HG03060 (cell line): ENCODE data around the gene PRDM2.
"Not testable (repeated sequence)": the region's sequence is repeated elsewhere in the genome, so short reads cannot be mapped to it uniquely, and the experiment has no call there.

Source experiments
- ATAC-seq: cut with Tn5 transposase; IDR thresholded peaks from one replicate; pipeline ENCODE4 v1.9.1; 2021; ENCODE audit warnings: low read depth, moderate number of reproducible peaks; ENCODE audit not compliant: unreplicated experiment

Gene PRDM2, protein sequence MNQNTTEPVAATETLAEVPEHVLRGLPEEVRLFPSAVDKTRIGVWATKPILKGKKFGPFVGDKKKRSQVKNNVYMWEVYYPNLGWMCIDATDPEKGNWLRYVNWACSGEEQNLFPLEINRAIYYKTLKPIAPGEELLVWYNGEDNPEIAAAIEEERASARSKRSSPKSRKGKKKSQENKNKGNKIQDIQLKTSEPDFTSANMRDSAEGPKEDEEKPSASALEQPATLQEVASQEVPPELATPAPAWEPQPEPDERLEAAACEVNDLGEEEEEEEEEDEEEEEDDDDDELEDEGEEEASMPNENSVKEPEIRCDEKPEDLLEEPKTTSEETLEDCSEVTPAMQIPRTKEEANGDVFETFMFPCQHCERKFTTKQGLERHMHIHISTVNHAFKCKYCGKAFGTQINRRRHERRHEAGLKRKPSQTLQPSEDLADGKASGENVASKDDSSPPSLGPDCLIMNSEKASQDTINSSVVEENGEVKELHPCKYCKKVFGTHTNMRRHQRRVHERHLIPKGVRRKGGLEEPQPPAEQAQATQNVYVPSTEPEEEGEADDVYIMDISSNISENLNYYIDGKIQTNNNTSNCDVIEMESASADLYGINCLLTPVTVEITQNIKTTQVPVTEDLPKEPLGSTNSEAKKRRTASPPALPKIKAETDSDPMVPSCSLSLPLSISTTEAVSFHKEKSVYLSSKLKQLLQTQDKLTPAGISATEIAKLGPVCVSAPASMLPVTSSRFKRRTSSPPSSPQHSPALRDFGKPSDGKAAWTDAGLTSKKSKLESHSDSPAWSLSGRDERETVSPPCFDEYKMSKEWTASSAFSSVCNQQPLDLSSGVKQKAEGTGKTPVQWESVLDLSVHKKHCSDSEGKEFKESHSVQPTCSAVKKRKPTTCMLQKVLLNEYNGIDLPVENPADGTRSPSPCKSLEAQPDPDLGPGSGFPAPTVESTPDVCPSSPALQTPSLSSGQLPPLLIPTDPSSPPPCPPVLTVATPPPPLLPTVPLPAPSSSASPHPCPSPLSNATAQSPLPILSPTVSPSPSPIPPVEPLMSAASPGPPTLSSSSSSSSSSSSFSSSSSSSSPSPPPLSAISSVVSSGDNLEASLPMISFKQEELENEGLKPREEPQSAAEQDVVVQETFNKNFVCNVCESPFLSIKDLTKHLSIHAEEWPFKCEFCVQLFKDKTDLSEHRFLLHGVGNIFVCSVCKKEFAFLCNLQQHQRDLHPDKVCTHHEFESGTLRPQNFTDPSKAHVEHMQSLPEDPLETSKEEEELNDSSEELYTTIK (N-terminal part only)

DNA sequence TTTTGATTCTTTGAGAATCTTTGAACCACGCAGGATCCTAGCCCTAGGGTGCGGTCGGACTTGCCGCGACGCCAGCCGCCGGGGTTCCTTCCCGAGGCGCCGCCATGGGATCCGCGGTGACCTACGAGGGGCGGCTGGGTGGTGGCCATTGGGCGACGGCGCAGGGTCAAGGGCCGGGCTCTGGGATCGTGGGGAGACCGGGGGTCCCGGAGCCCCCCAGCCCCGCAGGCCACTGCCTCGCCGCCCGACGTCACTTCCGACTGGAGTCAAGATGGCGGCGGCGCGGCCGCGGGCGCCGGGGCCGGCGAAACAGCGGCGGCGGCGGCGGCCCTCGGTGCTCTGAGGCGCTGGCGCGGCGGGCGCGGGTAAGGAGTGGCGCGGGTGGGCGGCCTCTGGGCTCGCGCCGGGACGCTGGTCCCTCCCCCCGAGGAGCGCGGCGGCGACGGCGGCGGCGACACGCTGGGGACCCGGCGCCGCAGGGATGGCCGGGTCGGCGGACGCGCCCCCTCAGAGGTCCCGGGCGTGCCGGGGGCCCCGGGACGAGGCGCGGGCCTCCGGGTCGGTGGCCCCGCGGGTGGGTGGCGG, at the start of gene PRDM2:
Gene PRDM2 (plus strand): TSS at position 253 of the 585 bp plus-strand sequence. CDS start 15,418 bp downstream, outside the sequence.
- no peak for ATAC-seq

DNA sequence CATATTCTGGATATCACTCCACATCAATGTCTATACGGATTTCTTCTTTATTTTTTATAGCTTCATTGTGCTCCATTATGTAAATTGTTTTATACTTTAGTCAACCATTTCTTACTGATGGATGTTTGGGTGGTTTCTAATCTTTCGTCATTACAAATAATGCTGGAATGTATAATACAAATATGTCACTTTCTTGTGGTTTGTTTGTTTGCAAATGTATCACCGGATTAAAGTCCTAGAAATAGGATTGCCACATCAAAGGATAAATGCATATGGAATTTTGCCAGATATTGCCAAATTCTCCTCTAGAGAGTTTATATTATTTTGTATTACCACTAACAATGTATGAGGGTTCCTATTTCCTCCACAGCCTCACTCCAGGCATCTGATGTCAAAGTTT, 48.7 kb upstream of the PRDM2 start:
- no peak for ATAC-seq

DNA sequence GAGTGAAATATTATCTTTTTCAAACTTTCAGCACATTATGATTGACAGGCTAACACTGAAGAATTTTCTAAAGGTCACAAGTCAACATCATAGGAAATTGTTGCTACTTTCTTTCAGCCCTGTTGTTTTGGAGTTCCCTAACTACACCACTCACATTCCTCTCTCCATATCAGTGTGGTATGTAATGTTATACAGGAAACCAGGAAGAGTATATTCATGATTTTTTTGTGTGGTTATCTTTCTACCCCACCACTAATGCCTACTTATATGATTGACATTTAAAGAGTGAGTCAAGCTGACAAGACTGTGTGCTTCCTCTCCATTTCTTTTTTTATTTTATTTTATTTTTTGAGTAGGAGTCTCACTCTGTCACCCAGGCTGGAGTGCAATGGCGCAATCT, 47.8 kb upstream of the PRDM2 start:
- no peak for ATAC-seq

DNA sequence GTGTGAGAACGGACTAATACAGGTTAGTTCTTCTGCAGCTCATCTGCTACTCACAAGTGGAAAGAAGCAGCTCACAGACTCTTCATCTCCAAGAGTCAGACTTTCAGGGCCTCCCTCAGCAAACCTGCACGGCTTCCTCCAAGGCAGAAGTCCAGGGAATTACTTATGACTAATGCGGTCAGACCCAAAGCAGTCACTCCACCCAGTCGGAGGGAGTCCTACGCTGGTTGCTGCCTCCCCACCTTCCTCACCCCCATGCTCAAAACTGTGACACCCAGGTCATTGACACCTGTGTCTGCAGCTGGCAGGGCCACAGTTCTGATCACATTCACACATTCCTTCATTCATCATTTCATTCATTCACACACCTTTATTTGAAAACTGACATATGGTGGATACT, 38.4 kb upstream of the PRDM2 start:
- ATAC-seq, result no peak

DNA sequence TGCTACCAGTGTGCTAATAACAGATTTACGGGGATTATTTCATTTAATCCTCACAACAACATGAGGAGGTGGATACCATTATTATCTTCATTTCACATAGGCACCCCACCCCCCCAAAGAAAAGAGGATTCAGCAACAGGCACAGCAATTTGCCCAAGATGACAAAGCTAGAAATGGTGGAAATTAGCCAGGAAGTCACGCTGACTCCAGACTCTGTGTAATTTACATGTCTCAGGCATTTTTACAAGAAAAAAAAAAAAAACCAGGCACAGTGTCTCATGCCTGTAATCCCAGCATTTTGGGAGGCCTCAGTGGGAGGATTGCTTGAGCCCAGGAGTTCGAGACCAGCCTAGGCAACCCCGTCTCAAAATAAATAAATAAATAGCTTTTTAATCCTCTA, 37.5 kb upstream of the PRDM2 start:
- ATAC-seq, result no peak

DNA sequence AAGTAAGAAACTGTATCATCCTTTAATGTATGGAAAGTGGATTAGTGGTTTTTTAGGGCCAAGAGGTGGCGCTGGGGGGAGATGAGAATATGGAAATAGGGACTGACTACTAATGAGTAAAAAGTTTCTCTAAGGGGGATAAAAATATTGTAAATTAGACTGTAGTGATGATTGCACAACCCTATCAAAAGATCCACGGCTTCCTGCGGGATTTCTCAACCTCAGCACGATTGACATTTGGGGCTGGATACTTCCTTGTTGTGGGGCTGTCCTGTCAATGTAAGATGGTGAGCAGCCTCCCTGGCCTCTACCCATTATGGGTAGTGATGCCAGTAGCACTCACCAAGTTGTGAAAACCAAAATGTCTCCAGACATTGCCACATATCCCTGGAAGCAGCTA, 36.0 kb upstream of the PRDM2 start:
- no peak for ATAC-seq

DNA sequence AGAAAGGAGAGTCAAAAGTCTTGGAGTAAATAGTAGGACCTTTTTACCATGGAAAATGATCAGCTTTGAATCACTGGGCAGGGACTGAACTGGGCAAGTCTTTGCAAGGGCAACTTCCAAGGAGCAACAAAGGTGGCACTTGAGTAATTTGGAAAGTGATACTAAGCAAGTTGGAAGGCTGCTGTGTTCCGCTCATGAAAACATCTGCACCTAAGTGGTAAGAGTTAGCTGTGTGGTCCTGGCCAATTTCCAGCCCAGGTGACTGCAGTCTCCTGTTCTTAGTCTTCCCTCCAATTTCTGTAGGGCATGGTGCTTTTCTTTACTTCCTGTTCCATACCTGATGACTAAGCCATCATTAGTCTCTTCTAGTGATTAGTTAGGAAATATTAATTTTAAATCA, 35.5 kb upstream of the PRDM2 start:
- no peak for ATAC-seq

DNA sequence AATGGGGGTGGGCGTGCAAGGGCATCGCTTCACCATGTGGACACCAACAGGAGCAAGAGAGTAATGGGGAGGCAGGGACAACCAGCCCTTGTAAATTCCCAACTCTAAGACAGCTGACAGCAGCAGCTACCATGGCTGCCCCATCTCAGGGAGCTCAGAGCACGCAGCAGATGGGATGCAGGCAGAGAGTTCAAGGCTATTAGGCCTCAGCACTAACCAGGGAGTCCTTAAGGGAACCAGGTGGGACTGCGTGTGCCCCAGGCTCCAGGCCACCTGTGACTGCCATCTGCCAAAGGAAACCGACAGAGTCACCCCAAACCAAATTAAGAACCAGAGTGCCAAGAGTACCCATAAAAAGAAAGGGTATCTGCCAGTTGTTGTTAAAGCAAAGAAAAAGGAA, 33.7 kb upstream of the PRDM2 start:
- ATAC-seq, result no peak

DNA sequence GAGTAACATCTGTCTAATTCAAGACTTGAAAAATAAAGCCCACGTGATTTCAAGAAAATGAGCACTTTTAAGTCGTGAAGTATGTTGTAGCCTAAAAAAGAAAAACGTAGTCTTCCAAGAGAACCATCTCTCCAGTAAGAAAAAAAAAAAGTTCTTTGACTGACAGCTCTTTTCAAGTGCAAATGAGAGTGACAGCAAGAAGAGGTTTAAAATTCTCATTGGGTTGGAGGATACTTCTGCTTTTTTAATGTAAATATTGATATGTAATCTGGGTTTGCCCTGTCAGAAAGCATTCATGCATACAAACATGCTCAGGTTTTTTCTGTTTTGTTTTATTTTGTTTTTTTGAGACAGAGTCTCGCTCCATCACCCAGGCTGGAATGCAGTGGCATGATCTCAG, 32.3 kb upstream of the PRDM2 start:
- ATAC-seq, result no peak

DNA sequence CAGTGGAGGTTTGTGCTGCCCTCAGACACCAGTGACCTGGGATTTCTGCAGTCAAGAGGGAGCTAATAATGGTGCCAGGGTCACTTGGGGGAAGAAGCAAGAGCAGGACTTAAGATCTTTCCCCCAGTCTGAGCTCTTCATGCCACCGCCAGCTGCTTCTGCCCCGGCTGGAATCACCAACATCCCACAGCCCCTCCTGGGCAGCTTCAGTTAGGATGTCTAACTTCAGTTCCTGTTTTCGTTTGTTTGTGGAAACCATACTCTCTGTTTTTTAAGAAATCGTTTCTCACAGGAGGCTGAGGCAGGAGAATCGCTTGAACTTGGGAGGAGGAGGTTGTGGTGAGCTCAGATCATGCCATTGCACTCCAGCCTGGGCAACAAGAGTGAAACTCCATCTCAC, 25.6 kb upstream of the PRDM2 start:
- no peak for ATAC-seq

DNA sequence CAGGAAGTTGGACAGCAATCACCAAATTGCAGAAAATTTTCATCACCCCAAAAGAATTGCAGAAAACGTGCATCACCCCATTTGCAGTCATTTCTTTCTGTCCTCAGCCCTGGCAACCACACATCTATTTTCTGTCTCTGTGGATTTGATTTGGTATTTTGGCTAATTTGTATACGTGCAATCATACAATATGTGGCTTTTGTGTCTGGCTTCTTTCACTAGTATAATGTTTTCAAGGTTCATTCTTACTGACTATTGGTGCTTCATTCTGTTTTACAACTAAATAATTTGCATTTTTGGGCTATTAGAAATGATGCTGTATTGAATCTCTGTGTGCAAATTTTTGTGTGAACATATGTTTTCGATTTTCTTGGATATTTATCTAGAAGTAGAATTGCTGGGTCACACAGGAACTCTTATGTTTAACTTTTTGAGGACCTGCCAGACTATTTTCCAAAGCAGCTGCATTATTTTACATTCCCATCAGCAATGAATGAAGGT, 24.8 kb upstream of the PRDM2 start:
- ATAC-seq, result no peak

DNA sequence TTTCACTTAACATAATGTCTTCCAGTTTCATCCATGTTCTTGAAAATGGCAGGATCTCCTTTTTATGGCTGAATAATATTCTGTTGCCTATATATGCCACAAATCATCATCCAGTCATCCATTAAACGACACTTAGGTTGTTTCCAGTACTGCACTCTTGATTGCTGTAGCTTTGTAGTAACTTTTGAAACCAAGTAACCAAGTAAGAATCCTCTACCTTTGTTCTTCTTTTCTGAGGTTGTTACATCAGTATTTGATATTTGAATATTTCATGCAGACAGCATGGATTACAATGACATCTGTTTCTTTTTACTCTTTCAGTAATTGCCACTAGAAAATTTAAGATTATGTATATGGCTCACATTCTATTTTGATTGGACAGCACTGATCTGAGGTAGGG, 22.1 kb upstream of the PRDM2 start:
- no peak for ATAC-seq

DNA sequence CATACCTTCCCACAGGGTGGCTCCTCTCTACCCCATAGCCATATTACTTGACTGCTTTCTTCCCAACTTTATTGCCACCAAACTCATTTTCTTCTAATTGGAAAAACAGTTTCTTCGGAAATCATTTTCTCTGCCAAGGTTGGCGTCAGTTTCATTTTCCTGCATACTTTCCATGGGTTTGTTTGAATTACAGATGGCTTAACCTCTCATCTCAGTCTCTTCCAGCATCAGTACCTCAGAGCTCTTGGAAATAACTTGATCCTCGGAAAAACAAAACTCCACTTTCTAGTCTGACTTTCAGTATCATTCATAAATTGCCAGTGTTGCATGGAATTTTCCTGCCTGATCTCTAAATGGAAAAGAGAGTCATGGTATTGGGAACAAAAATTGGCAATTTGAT, 20.3 kb upstream of the PRDM2 start:
- ATAC-seq, result no peak

DNA sequence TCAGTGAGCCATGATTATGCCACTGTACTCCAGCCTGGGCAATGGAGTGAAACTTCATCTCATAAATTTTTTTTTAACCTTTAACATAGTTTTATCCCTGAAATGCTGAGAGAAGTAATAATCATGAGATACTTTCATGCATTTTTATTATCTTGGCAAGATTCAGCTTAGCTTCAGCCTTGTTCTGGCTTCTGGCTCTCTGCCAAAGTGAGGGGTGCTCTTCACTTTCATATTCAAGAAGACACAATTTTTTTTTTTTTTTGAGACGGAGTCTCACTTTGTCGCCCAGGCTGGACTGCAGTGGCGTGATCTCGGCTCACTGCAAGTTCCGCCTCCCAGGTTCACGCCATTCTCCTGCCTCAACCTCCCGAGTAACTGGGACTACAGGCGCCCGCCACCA, 19.4 kb upstream of the PRDM2 start:
- ATAC-seq, result not testable (repeated sequence)

DNA sequence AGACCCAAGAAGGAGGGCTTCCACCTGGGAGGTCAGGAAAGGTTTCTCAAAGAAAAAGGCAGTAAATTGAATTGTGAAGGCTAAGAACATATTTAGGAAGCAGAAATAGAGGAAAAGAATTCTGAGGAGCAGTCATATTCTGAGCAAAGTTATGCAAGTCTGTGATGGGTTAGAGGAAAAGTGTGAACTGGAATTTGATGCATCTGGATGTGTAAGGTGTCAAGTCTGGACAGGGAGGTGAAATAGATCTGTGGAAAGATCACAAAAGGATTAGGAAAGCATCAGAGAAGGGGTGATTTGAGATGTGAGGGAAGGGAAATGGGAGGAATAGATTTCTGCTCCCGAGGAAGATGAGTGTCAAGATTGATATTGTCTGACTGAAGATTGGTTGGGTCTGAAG, 18.1 kb upstream of the PRDM2 start:
- ATAC-seq, result no peak

DNA sequence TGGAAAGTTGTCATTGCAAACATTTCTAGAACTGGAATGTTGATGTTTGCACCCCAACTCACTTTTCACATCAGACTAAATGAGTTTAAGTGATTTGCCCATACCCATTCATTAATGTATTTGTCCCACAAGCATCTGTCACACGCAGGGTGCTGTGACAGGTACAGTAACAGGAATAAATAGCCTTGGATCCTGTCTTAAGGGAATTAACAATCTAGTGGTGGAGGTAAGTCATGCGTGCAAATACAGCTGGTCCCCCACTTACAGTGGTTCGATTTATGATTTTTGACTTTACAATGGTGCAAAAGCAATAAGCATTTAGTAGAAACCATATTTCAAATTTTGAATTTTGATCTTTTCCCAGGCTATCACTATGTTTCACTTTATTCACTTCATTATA, 17.5 kb upstream of the PRDM2 start:
- ATAC-seq, result no peak

DNA sequence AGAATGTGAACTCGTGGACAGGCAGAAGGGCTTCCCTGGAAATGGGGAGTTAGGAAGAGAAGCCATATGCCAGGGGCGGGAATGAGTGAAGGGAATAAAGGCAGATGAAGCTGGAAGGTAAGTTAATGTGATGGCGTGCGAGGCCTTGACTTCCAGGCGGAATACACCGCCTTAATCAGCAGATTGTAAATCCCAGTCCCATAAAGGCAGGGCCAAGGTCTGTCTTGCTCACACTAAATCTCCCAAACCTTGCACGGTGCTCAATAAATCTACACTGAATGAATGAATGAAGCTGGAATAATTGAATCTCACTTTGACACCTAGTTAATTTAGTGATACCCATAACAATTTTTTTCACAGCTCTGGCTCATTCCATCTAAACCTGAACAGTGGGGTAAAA, 16.8 kb upstream of the PRDM2 start:
- no peak for ATAC-seq

DNA sequence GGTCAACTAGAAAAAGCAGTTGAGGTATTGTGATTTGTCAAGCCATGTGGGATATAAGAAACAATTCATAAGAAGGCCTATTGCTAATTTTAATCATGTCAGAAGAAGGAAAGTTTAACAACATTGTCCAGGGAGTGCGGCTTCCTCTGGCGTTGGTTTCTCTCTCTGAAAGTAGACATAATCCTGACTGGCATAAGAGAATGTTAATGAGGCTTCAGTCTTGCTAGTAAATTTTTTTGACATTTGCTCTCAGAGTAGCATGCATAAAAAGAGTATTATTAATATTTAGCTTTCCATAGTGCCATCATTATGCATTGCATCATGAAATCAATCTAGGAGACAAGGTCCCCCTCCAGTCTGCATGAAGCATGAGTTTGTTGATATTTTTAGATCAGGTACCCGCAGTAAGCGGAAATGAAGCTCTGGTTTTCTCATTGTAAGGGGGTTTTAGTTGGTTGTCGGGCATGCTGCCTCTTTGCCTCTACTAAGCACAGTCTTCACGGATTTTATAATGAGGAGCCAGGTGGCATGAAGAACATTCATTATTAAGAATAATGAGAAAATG, 12.8 kb upstream of the PRDM2 start:
- ATAC-seq, result no peak

DNA sequence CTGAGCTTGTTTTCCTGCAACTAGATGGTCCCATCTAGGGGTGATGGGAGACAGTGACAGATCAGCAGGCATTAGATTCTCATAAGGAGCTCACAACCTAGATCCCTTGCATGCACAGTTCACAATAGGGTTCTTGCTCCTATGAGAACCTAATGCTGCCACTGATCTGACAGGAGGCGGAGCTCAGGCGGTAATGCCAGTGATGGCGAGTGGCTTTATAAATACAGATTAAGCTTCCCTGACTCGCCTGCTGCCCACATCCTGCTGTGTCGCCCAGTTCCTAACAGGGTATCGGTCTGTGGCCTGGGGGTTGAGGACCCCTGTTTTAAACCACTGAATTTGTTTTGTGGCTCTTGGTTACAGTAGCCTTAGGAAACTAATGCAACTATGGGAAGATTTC, 6.9 kb upstream of the PRDM2 start:
- not testable (repeated sequence) for ATAC-seq
